NOMO-1 treated with DMSO at 0.1 percent for 48 hours (cell line): ENCODE measurements around the gene TFEB.
"Not testable (repeated sequence)": the region's sequence is repeated elsewhere in the genome, so short reads cannot be mapped to it uniquely, and the experiment has no call there.

ENCODE experiments used
- DNase-seq: peaks from one replicate; lab custom pipeline; 2025; ENCODE audit not compliant: unreplicated experiment; lab: John Stamatoyannopoulos, UW

TFEB gene

GRCh38 chr6:41766043-41766664 lies 30.7 kb upstream of the TFEB start:
- DNase-seq = not testable (repeated sequence)

- DNase-seq = no peak
These were observed 28.1 kb upstream of the TFEB start for GRCh38 chr6:41763470-41763869.

- no peak for DNase-seq
These were observed 24.6 kb upstream of the TFEB start for GRCh38 chr6:41759905-41760579.

GRCh38 chr6:41759106-41759904 lies 23.9 kb upstream of the TFEB start:
- no peak for DNase-seq

- no peak for DNase-seq
These were observed 23.2 kb upstream of the TFEB start for GRCh38 chr6:41758641-41759035.

- DNase-seq = no peak
These were observed 22.7 kb upstream of the TFEB start for GRCh38 chr6:41757931-41758640.

DNA sequence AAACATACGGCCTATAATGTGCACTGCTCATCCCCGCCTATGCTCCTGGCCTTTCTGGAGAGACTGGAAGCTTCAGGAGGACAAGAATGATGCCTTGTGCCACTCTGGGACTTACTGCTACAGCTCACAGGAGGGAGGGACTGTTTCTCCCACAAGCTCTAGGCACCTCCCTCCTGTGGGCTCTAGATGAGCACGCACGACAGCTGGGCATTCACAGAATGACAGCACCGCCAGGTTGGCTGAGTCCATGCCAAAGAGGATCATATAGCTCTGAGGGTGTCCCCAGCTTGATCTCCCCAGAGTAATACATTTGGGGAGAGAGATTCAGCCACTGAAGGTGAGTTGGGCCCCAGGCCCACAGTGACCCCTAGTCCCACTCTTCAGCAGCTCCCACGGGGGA lies 21.9 kb upstream of the TFEB start:
- no peak for DNase-seq

DNA sequence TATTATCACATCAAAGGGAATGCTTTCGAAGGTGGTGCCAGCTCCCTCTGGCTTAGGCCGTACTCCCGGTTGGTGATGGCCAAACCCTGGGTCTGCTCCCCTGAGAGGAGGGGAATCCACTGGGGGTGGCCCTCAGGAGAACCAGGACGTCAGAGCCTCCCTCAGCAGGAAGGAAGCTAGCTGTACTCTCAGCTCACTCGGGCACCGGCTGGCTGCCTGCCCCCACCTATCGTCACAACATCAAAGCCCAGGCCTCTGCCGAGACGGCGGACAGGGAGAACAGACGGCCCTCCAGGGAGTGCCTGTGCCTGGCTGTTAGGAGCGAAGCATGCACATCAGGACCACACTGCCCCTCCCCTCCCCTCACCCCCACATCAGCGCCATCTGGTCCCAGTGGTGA lies 20.9 kb upstream of the TFEB start:
- no peak for DNase-seq

DNA sequence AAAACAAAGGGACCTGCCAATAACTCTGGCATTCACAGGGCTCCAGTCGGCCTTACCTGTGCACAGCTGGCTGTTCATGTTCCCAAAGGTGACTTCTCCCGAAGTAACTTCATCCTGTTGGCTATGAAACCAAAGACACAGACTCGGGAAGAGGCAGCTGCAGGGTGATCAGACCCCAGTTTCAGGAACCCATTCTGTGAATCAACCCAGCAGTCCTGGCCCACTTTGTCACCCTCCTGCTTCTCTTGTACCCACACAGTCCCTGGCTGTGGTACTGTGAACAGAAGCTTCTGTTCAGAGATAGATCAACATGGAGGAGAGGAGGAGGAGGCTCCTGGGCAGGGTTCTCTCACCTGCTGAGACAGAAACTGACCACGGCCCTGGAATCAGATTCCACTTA lies 20.5 kb upstream of the TFEB start:
- no peak for DNase-seq

GRCh38 chr6:41750374-41750773 lies 15.0 kb upstream of the TFEB start:
- no peak for DNase-seq

DNA sequence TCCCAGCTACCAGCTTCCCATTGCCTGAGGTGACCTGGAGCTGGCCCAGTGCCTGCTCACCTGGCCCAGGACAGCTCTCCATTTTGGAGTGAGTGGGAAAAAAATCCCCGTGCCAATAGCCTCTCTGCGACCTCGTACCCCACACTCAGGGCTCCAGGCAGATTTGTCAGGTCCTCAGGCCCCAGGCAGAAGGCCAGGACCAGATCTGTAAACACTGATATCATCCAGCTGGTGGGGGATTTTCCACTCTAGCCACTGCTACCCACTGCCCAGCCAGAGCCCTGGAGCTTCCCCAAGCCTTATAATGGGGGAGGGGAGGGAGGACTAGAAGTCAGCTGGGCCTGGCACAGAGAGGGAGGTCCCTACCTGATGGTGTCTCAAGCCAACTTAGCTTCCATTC lies 13.1 kb upstream of the TFEB start:
- no peak for DNase-seq

GRCh38 chr6:41748102-41748477 lies 12.7 kb upstream of the TFEB start:
- no peak for DNase-seq

GRCh38 chr6:41747256-41748101 lies 12.1 kb upstream of the TFEB start, which contains the start of gene PGC:
Gene PGC (minus strand): TSS chr6:41747397. CDS start chr6:41747334, 63 bp downstream.
- DNase-seq = no peak

DNA sequence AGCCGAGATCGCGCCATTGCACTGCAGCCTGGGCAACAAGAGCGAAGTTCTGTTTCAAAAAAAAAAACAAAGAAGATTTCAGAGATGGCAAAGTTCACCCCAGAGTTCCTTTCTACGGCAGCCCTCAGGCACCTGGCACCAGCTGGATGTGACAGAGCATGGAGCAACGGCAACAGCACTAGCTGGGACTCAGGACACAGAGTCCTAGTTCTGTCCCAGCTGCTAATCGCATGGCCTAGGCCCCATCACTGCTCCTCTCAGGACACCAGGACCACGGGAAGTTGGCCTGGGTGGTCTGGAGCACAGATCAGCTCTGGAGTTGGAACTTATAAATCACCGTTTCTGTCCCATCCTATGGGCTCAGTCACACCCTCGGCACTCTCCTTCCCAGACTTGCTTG lies 10.7 kb upstream of the TFEB start:
- no peak for DNase-seq

GRCh38 chr6:41744236-41744787 lies 8.9 kb upstream of the TFEB start:
- DNase-seq = no peak

GRCh38 chr6:41743406-41744235 lies 8.2 kb upstream of the TFEB start:
- no peak for DNase-seq

DNA sequence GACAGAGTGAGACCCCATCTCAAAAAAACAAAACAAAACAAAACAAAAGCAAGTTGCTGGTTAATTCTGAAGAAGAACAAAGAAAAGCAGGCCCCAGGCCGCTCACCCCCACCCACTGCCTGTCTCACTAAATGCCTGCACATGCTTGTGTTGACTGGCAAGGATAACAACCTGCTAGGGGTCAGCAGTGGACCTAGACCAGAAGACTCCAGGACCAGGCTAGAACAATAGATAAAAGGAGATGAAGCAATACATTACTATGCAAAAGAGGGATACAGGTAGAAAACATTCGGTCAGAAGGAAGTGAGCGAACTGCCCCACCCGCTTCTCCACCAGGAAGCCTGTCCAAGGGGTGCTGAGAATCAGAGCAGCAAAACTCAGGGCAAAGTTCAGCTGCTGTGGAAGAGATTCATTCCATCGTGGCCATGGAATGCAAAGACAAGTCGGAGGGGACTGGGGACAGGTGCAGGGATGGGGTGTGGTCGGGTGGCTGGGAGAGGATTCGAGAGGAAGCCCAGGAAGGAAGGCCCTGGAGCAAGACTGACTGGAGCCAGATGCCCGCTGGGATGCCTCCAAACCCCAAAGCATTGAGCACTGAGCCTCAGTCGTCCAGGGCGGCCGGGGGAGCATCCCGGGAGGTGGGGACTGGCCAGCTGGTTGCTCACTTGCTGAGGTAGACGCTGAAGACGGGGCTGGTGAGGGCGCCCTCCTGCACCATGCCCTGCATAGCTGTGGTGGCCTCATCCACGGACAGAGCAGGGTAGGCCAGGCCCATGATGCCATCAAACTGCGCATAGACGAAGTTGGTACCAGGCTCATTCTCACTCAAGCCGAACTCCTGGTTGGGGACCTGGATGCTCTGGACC lies 6.5 kb upstream of the TFEB start:
- DNase-seq = no peak

- no peak for DNase-seq
These were observed 5.2 kb upstream of the TFEB start for GRCh38 chr6:41740366-41741162.
